A549 treated with RU486 at 1 μM for 4 hours (cell line): ENCODE results near the gene MAS1L. TPM values are rescaled to one million over a fixed set of nuclear protein-coding genes. Genes with fewer than 3 reads are reported as not detected.

ENCODE experiments used
- total RNA-seq: library from RNA; stranded (reverse); fragments of 200-300 nt; extraction: Qiagen RNA extraction; gene quantifications from 5 replicates; pipeline ENCODE4 v1.2.3, GENCODE V29; 2022; ENCODE audit warnings: low read depth

Gene MAS1L
- total RNA-seq, result not detected in 5 replicates

GRCh38 chr6:29487660-29488059, at the start of gene MAS1L:
Gene MAS1L (minus strand): TSS chr6:29487956. CDS start chr6:29487902, 54 bp downstream.

GRCh38 chr6:29456971-29457370, 30.8 kb downstream of the MAS1L start, which contains the start of the genes OR11A1 and OR2H1:
Gene OR11A1 (minus strand): TSS chr6:29457071. CDS start chr6:29427641, 29,430 bp downstream.
Gene OR2H1 (plus strand): TSS chr6:29457155. CDS start chr6:29461770, 4,615 bp downstream.

GRCh38 chr6:29439006-29439405, 48.8 kb downstream of the MAS1L start, which contains the start of gene OR10C1:
Gene OR10C1 (plus strand): TSS chr6:29439306. CDS start chr6:29440016, 710 bp downstream.

Other genes starting within 250 kb of the MAS1L start
- not detected in 5 replicates for gene OR14J1, start 186.3 kb downstream of the MAS1L start, total RNA-seq
- gene OR5V1, start 119.1 kb downstream of the MAS1L start, total RNA-seq, result not detected in 5 replicates
- not detected in 5 replicates for gene OR12D3, start 112.7 kb downstream of the MAS1L start, total RNA-seq
- gene OR12D2, start 92.3 kb downstream of the MAS1L start, total RNA-seq, result not detected in 5 replicates
- gene OR12D1, start 73.0 kb downstream of the MAS1L start, total RNA-seq, result not detected in 5 replicates
- not detected in 5 replicates for gene OR10C1, start 48.6 kb downstream of the MAS1L start, total RNA-seq
- not detected in 5 replicates for gene OR11A1, start 30.9 kb downstream of the MAS1L start, total RNA-seq
- gene OR2H1, start 30.8 kb downstream of the MAS1L start, total RNA-seq, result not detected in 5 replicates
- 0.38 to 0.73 TPM (median 0.47 TPM) in 5 replicates for gene UBD, start 71.8 kb upstream of the MAS1L start, total RNA-seq
- gene OR2H2, start 97.2 kb upstream of the MAS1L start, total RNA-seq, result not detected in 5 replicates
- gene GABBR1, start 145.2 kb upstream of the MAS1L start, total RNA-seq, result 2.8 to 6.4 TPM (median 4.7 TPM) in 5 replicates
- gene MOG, start 169.1 kb upstream of the MAS1L start, total RNA-seq, result not detected in 5 replicates
- gene ZFP57, start 193.2 kb upstream of the MAS1L start, total RNA-seq, result not detected in 5 replicates
- 3.5 to 5.1 TPM (median 4.4 TPM) in 5 replicates for gene HLA-F, start 235.5 kb upstream of the MAS1L start, total RNA-seq